OCI-LY7 (cell line): ENCODE data around the gene TRIM3. TPM values are rescaled to one million over a fixed set of nuclear protein-coding genes. Genes with fewer than 3 reads are reported as not detected.
"Not testable (repeated sequence)": the region's sequence is repeated elsewhere in the genome, so short reads cannot be mapped to it uniquely, and the experiment has no call there.

ENCODE experiments used
- Bru-seq: library from RNA; stranded (reverse); fragments of 400-500 nt; gene quantifications from one replicate; lab custom pipeline; 2021; lab: Mats Ljungman, UMichigan
- BruChase-seq, 2 experiments: library from RNA; stranded (reverse); fragments of 400-500 nt; gene quantifications; one replicate each; lab custom pipeline; 2021; lab: Mats Ljungman, UMichigan
- BruUV-seq: library from RNA; stranded (reverse); fragments of 400-500 nt; replicated peaks from 2 replicates; lab custom pipeline; 2021; lab: Mats Ljungman, UMichigan
- CTCF ChIA-PET: fragments of 300-600 bp; sonication (Branson Sonifier 250); formaldehyde crosslinking; loops from one replicate; lab custom pipeline; 2022; ENCODE audit warnings: antibody characterized with exemption; ENCODE audit not compliant: unreplicated experiment; lab: Charles Lee
- POLR2A ChIA-PET: fragments of 300-600 bp; sonication (Branson Sonifier 250); formaldehyde crosslinking; loops from one replicate; lab custom pipeline; 2022; ENCODE audit warnings: antibody characterized with exemption; lab: Charles Lee
- DNase-seq: peaks from one replicate; pipeline ENCODE4 v3.0.0-alpha.2; 2015; ENCODE audit warnings: low spot score
- H2AFZ ChIP-seq: fragments of 200-600 bp; sonication (generic), shearing (Covaris generic); 2 replicates; pipeline ENCODE4 v1.6.1; 2014; ENCODE audit warnings: mild to moderate bottlenecking, antibody characterized with exemption, low read length, moderate library complexity
- H3K27ac ChIP-seq: fragments of 200-600 bp; sonication (generic); 2 replicates; pipeline ENCODE4 v1.5.1; 2014; ENCODE audit warnings: mixed run types, low read depth, mild to moderate bottlenecking, moderate library complexity, low read length, inconsistent platforms; ENCODE audit not compliant: poor library complexity, severe bottlenecking
- H3K36me3 ChIP-seq: fragments of 200-600 bp; sonication (generic); 2 replicates; pipeline ENCODE4 v1.6.1; 2014; ENCODE audit warnings: mild to moderate bottlenecking, antibody characterized with exemption, low read length, moderate library complexity, mixed read lengths; ENCODE audit not compliant: insufficient read depth
- H3K4me1 ChIP-seq: fragments of 200-600 bp; sonication (generic); 2 replicates; pipeline ENCODE4 v1.5.1; 2014; ENCODE audit warnings: mild to moderate bottlenecking, low read length; ENCODE audit not compliant: insufficient read depth, poor library complexity, severe bottlenecking
- H3K4me2 ChIP-seq: fragments of 200-600 bp; sonication (generic); 2 replicates; pipeline ENCODE4 v1.6.1; 2014; ENCODE audit warnings: mild to moderate bottlenecking, low read length
- H3K4me3 ChIP-seq: fragments of 200-600 bp; sonication (generic); 2 replicates; pipeline ENCODE4 v1.5.1; 2014; ENCODE audit warnings: mild to moderate bottlenecking, low read depth, low read length; ENCODE audit not compliant: poor library complexity, severe bottlenecking
- H3K79me2 ChIP-seq: fragments of 200-600 bp; sonication (generic); 2 replicates; pipeline ENCODE4 v1.6.1; 2016; ENCODE audit warnings: low read depth, mild to moderate bottlenecking, low read length, moderate library complexity, mixed read lengths; ENCODE audit not compliant: insufficient read depth
- H3K9me2 ChIP-seq: fragments of 200-600 bp; sonication (generic); 2 replicates; pipeline ENCODE4 v1.6.1; 2016; ENCODE audit warnings: mild to moderate bottlenecking, low read length, mixed read lengths; ENCODE audit not compliant: insufficient read depth
- H3K9me3 ChIP-seq: fragments of 200-600 bp; sonication (generic); 2 replicates; pipeline ENCODE4 v1.6.1; 2014; ENCODE audit warnings: mild to moderate bottlenecking, mixed run types, low read length, mixed read lengths
- H4K20me1 ChIP-seq: fragments of 200-600 bp; sonication (generic); 2 replicates; pipeline ENCODE4 v1.6.1; 2014; ENCODE audit warnings: mild to moderate bottlenecking, antibody characterized with exemption, low read length, moderate library complexity, mixed read lengths; ENCODE audit not compliant: insufficient read depth
- EZH2phosphoT487 ChIP-seq: fragments of 200-600 bp; sonication (generic); IDR thresholded peaks from 2 replicates; pipeline ENCODE4 v1.6.1; 2018; ENCODE audit warnings: low read depth, borderline replicate concordance, mild to moderate bottlenecking, mixed run types, antibody characterized with exemption, low read length, moderate library complexity, mixed read lengths
- intact Hi-C: fragments of 100-400 bp; cut with micrococcal nuclease; formaldehyde crosslinking; loops from one replicate; pipeline ENCODE4 v1.10.0; 2022; ENCODE audit not compliant: unreplicated experiment
- long read RNA-seq: library from polyadenylated mRNA; stranded (forward); transcript quantifications from one replicate; pipeline ENCODE4 v2.0.0, GENCODE V29; 2022
- total RNA-seq, 2 experiments: library from RNA; depleted of rRNA in 1 of 2; stranded (reverse); fragments of >200 nt in 1 of 2; shearing (Covaris generic) in 1 of 2; gene quantifications; 2 replicates each; pipeline ENCODE4 v1.2.3, GENCODE V29; 2014 to 2022
- TF ChIP-seq, protein P1 (sequence below): fragments of 200-600 bp; sonication (generic); conservative IDR thresholded peaks from 2 replicates; pipeline ENCODE4 v1.5.1; 2014; ENCODE audit warnings: mild to moderate bottlenecking, antibody characterized with exemption, low read length, moderate library complexity, mixed read lengths

The TRIM3 gene
- total RNA-seq (2014; rRNA removed; shearing (Covaris generic)) (8.5 and 21.3 TPM in 2 replicates), total RNA-seq (2022) (14.7 and 15.5 TPM in 2 replicates), Bru-seq, nascent RNA (percentile 46 among the genes with signal in this experiment), BruChase-seq, experiment 1, labeled RNA remaining after a 6-hour chase (percentile 41 among the genes with signal in this experiment), BruChase-seq, experiment 2, labeled RNA remaining after a 2-hour chase (percentile 45 among the genes with signal in this experiment)
- long read RNA-seq, transcript TRIM3-201 (12 exons, 2,879 nt), result major isoform, 5 of 15 reads
- long read RNA-seq, partial matches to known transcripts, result 0 of 15 reads
- long read RNA-seq, other reads (novel, unspliced or antisense), result 10 of 15 reads

DNA sequence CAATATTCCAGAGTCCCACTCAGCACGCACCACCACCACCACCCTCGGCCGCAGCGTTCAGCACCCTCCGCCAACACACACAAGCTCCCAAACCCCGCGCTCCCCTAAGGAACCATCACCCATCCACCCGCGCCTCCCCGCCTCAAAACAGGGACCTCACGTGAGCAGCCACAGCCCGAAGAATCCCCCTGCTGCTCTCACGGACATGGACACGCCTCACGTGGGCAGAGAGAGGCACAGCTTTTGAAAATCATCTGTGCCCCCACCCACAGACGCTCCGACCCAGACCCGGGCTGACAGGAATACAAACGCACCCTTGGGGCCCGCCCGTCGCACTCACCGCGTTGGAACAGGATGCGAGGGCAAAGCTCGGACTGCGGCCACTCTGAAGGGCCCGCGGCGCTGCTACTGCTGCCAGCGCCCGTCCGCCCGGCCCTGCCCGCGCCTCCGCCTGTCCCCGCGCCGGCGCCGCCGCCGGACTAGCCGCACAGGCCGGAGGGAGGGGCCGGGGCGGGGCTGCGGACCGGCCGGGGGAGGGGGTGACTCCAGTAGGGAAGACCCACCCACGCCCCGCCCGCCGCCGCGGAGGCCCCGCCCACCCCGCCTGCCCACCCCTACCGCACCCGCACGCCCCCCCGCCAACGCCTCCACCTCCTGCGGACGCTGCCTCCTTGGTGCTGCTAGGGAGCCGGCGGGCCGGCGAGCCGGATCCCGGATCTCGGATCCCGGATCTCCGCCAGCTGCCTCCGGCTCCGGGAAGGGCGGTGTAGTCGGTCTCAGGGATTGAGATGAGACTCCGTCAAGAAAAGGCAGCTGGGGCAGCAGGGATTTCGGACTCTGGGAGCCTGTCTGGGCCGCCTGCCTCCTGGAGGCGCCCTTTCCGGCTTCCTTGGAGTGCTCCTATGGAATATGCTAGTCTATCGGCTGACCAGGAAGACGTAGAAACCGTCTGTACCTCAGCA is at the start of gene TRIM3:
Gene TRIM3, minus strand, starts transcription at position 491 of the 962 bp plus-strand sequence. CDS start 8,246 bp downstream, outside the sequence.
- Histone ChIP-seq H3K36me3 (peaks cover 22% of the 10 kb centered on the region), H3K4me1 (peaks cover 31% of the 10 kb centered on the region), H3K4me3 (peak within 1 kb of the TSS; percentile 73), H3K79me2 (no peaks in the 10 kb centered on the region), H3K9me3 (no peaks in the 10 kb centered on the region), H2AFZ (peak within 1 kb of the TSS; percentile 68; the same call in 1 of the 2 replicates), H3K27ac (no peak within 1 kb of the TSS), H3K4me2 (peak within 1 kb of the TSS; percentile 84), H3K9me2 (no peaks in the 10 kb centered on the region), H4K20me1 (no peaks in the 10 kb centered on the region)
- intact Hi-C loops, result no loop called here
- BruUV-seq, result no TSS peak
- peak; percentile 81 for DNase-seq
- TF ChIP-seq, protein P1, sequence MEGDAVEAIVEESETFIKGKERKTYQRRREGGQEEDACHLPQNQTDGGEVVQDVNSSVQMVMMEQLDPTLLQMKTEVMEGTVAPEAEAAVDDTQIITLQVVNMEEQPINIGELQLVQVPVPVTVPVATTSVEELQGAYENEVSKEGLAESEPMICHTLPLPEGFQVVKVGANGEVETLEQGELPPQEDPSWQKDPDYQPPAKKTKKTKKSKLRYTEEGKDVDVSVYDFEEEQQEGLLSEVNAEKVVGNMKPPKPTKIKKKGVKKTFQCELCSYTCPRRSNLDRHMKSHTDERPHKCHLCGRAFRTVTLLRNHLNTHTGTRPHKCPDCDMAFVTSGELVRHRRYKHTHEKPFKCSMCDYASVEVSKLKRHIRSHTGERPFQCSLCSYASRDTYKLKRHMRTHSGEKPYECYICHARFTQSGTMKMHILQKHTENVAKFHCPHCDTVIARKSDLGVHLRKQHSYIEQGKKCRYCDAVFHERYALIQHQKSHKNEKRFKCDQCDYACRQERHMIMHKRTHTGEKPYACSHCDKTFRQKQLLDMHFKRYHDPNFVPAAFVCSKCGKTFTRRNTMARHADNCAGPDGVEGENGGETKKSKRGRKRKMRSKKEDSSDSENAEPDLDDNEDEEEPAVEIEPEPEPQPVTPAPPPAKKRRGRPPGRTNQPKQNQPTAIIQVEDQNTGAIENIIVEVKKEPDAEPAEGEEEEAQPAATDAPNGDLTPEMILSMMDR, result no peak
- TF ChIP-seq EZH2phosphoT487, result no peak
- CTCF ChIA-PET, result interaction anchor here (0.7 kb wide), 1 partner anchor 30 kb away, joined by 3 read pairs; no protein-coding TSS in a partner anchor
- POLR2A ChIA-PET, result interaction anchor here (0.5 to 2.6 kb wide), 8 partner anchors 8 to 179 kb away, joined by 3 to 13 read pairs (median 4); partner anchors contain the start of genes ARFIP2 and TIMM10B

DNA sequence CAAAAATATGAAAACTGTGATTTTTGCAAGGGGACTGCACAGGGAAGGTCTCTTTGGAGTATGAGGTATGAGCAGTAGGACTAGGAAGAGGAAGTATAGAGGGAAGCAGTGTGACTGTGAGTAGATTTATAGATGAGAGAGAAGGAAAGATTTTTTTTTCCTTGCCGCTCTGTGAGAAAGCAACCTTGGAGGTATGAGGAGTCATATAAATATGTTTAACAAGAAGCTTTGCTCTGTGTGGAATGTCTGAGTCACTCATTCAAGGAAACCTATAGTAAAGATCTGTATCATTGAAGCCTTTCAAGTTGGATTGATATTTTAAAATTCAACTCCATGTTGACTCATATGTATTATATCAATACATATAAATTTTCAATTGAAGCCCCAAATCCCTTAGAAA is 49.5 kb upstream of the TRIM3 start:
- no peaks in the 10 kb centered on the region for H4K20me1 ChIP-seq
- POLR2A ChIA-PET, result no interaction called here
- H3K79me2 ChIP-seq, result no peaks in the 10 kb centered on the region
- no peak overlapping the region for H3K4me2 ChIP-seq
- peaks cover 18% of the 10 kb centered on the region for H3K36me3 ChIP-seq
- H3K9me3 ChIP-seq, result no peaks in the 10 kb centered on the region
- no peak overlapping the region for H2AFZ ChIP-seq
- H3K27ac ChIP-seq, result no peak overlapping the region
- TF ChIP-seq, protein P1, result no peak
- no peak for TF ChIP-seq EZH2phosphoT487
- no peak overlapping the region for H3K4me3 ChIP-seq
- CTCF ChIA-PET, result interaction anchor here (0.6 kb wide), 1 partner anchor 67 kb away, joined by 3 read pairs; no protein-coding TSS in a partner anchor
- H3K9me2 ChIP-seq, result no peaks in the 10 kb centered on the region
- H3K4me1 ChIP-seq, result peaks cover 12% of the 10 kb centered on the region
- intact Hi-C loops, result no loop called here
- no peak for DNase-seq
- BruUV-seq, result no TSS peak

DNA sequence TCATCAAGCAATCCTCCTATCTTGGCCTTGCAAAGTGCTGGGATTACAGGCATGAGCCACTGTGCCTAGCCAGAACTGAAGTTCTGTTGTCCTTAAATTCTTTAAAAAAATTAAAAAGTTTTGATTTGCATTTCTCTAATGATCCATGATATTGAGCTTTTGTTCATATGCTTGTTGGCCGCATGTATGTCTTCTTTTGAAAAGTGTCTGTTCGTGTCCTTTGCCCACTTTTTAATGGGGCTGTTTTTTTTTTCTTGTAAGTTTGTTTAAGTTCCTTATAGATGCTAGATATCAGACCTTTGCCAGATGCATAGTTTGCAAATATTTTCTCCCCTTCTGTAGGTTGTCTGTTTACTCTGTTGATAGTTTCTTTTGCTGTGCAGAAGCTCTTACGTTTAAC is 48.2 kb upstream of the TRIM3 start:
- H3K9me2 ChIP-seq, H3K79me2 ChIP-seq, BruUV-seq, H3K27ac ChIP-seq, H3K4me3 ChIP-seq, DNase-seq, CTCF ChIA-PET, H3K4me2 ChIP-seq, intact Hi-C loops, H2AFZ ChIP-seq, H4K20me1 ChIP-seq, H3K9me3 ChIP-seq: not testable (repeated sequence)
- Histone ChIP-seq H3K36me3 (peaks cover 29% of the 10 kb centered on the region), H3K4me1 (peaks cover 11% of the 10 kb centered on the region)
- POLR2A ChIA-PET, result interaction anchor here (0.7 kb wide), 1 partner anchor 23 kb away, joined by 3 read pairs; no protein-coding TSS in a partner anchor
